ENCODE data around the gene EFCAB6. TPM values are rescaled to one million over a fixed set of nuclear protein-coding genes. Genes with fewer than 3 reads are reported as not detected.

Gene EFCAB6
- total RNA-seq, 1 donor from 2014 or later, result 1.5 TPM

- no peaks in the 10 kb centered on the region for H3K27me3 Mint-ChIP-seq (ENCODE audit: low read depth)
- no peak overlapping the region for H3K27ac Mint-ChIP-seq (ENCODE audit: unreplicated experiment)
- H3K9me3 Mint-ChIP-seq, result no peaks in the 10 kb centered on the region
- no peak overlapping the region for H3K4me3 Mint-ChIP-seq
- no peak for TF ChIP-seq CTCF (conservative IDR thresholded peaks at IDR 0.05)
- no peaks in the 10 kb centered on the region for H3K4me1 Mint-ChIP-seq
- H3K36me3 Mint-ChIP-seq (ENCODE audit: low read depth), result no peaks in the 10 kb centered on the region
- DNase-seq (ENCODE audit: low read depth, low spot score), result no peak
Measured at GRCh38 chr22:43742154-43742950, 69.8 kb downstream of the EFCAB6 start.

GRCh38 chr22:43740587-43741270 is 71.4 kb downstream of the EFCAB6 start:
- no peaks in the 10 kb centered on the region for H3K9me3 Mint-ChIP-seq
- TF ChIP-seq CTCF (conservative IDR thresholded peaks at IDR 0.05), result no peak
- H3K27ac Mint-ChIP-seq (ENCODE audit: unreplicated experiment), result no peak overlapping the region
- no peaks in the 10 kb centered on the region for H3K4me1 Mint-ChIP-seq
- no peak overlapping the region for H3K4me3 Mint-ChIP-seq
- no peaks in the 10 kb centered on the region for H3K27me3 Mint-ChIP-seq (ENCODE audit: low read depth)
- DNase-seq (ENCODE audit: low read depth, low spot score), result no peak
- H3K36me3 Mint-ChIP-seq (ENCODE audit: low read depth), result no peaks in the 10 kb centered on the region

GRCh38 chr22:43739851-43740379 is 72.2 kb downstream of the EFCAB6 start:
- no peak for DNase-seq (ENCODE audit: low read depth, low spot score)
- Mint-ChIP-seq H3K9me3 (no peaks in the 10 kb centered on the region), H3K4me1 (peaks cover 1% of the 10 kb centered on the region), H3K36me3 (ENCODE audit: low read depth) (no peaks in the 10 kb centered on the region), H3K4me3 (no peak overlapping the region), H3K27ac (ENCODE audit: unreplicated experiment) (no peak overlapping the region), H3K27me3 (ENCODE audit: low read depth) (no peaks in the 10 kb centered on the region)
- TF ChIP-seq CTCF (conservative IDR thresholded peaks at IDR 0.05), result no peak

DNA sequence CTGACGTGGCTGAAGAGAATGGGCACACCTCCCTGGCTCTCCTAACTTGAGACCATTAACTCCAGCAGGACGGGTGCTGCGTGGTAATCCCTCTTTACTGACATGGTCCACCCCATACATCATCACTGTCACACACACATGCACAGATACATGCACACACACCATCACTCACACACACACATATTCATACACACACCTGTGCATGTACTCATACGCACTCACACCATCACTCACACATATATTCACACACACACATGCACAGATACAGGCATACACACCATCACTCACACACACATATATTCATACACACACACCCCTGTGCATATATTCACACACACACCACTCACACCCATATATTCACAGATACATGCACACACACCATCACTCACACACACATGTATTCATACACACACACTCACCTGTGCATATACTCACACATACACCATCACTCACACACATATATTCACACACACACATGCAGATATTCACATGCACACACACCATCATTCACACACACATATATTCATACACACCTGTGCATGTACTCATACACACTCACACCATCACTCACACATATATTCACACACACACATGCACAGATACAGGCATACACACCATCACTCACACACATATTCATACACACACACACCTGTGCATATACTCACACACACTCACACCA is 74.8 kb downstream of the EFCAB6 start:
- Mint-ChIP-seq H3K27me3 (ENCODE audit: low read depth) (no peaks in the 10 kb centered on the region), H3K9me3 (no peaks in the 10 kb centered on the region), H3K4me3 (no peak overlapping the region), H3K36me3 (ENCODE audit: low read depth) (no peaks in the 10 kb centered on the region), H3K27ac (ENCODE audit: unreplicated experiment) (no peak overlapping the region), H3K4me1 (peaks cover 10% of the 10 kb centered on the region)
- no peak for TF ChIP-seq CTCF (conservative IDR thresholded peaks at IDR 0.05)
- no peak for DNase-seq (ENCODE audit: low read depth, low spot score)

DNA sequence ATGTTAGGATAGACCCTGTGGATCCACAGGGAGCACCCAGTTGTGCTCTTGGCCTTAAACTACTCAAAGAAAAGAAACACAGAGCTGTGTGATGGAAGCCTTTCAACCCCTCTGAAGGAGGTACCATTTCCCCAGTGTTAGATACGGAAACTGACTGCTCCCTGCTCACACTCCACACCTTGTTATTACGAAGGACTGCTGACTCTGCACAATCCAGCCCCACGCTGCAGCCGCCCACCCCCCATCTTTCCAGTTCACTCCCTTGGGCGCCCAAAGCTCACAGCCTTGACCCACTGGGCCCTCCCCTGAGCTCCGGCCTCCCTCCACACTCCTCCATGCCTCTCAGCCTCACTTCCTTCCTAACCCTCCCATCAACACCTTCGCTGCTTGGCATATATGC is 75.5 kb downstream of the EFCAB6 start:
- no peaks in the 10 kb centered on the region for H3K9me3 Mint-ChIP-seq
- TF ChIP-seq CTCF (conservative IDR thresholded peaks at IDR 0.05), result no peak

More for the DNA sequence above, 75.5 kb downstream of the EFCAB6 start:
- Mint-ChIP-seq H3K4me3 (no peak overlapping the region), H3K27ac (ENCODE audit: unreplicated experiment) (no peak overlapping the region), H3K4me1 (peaks cover 10% of the 10 kb centered on the region), H3K27me3 (ENCODE audit: low read depth) (no peaks in the 10 kb centered on the region), H3K36me3 (ENCODE audit: low read depth) (no peaks in the 10 kb centered on the region)
- DNase-seq (ENCODE audit: low read depth, low spot score), result no peak
